SK-N-SH (cell line): ENCODE results near the gene POLR1D. TPM values are rescaled to one million over a fixed set of nuclear protein-coding genes. Genes with fewer than 3 reads are reported as not detected.

Experiments used
- CTCF ChIA-PET: fragments of 300-600, 350-600 bp; formaldehyde crosslinking; extraction: SDS; loops from one replicate; lab custom pipeline; 2021; lab: Yijun Ruan, JAX
- POLR2A ChIA-PET: fragments of 350-600 bp; sonication (Branson Sonifier 250); formaldehyde crosslinking; extraction: SDS; loops from one replicate; lab custom pipeline; 2020; ENCODE audit warnings: antibody characterized with exemption, inconsistent platforms; lab: Yijun Ruan, JAX
- DNase-seq: peaks from one replicate; pipeline ENCODE4 v3.0.0; 2012
- H2AFZ ChIP-seq: fragments of 200-600 bp; sonication (generic); 2 replicates; pipeline ENCODE4 v1.8.1; 2016; ENCODE audit warnings: antibody characterized with exemption, mild to moderate bottlenecking, low read depth
- H3F3A ChIP-seq: fragments of 200-600 bp; sonication (generic); replicated peaks from 2 replicates; pipeline ENCODE3; 2016; ENCODE audit warnings: antibody characterized with exemption, mild to moderate bottlenecking; ENCODE audit not compliant: insufficient read depth
- H3K27ac ChIP-seq, 2 experiments: fragments of 200-500 bp in 1 of 2; fragments of 200-600 bp in 1 of 2; sonication (Bioruptor generic) in 1 of 2; sonication (generic), shearing (Covaris generic) in 1 of 2; 2 replicates each; pipeline versions ENCODE4 v1.5.1 to v1.6.1; 2014 to 2016; ENCODE audit warnings: low read depth in 2 of 2, inconsistent platforms in 1 of 2, low read length in 1 of 2, mild to moderate bottlenecking in 1 of 2, mixed read lengths in 1 of 2
- H3K27me3 ChIP-seq: fragments of 200-600 bp; sonication (generic), shearing (Covaris generic); 2 replicates; pipeline ENCODE4 v1.6.1; 2016; ENCODE audit warnings: mixed run types; ENCODE audit not compliant: insufficient read depth
- H3K36me3 ChIP-seq, 2 experiments: fragments of 200-500 bp in 1 of 2; fragments of 200-600 bp in 1 of 2; sonication (Bioruptor generic) in 1 of 2; sonication (generic) in 1 of 2; replicated peaks in 1 of 2; 2 replicates each; pipeline versions ENCODE3 to v1.5.1; 2014 to 2016; ENCODE audit warnings: low read length in 1 of 2, mild to moderate bottlenecking in 1 of 2; ENCODE audit not compliant: insufficient read depth in 2 of 2, control insufficient read depth in 1 of 2
- H3K4me1 ChIP-seq, 2 experiments: fragments of 200-500 bp in 1 of 2; fragments of 200-600 bp in 1 of 2; sonication (Bioruptor generic) in 1 of 2; sonication (generic), shearing (Covaris generic) in 1 of 2; 2 replicates each; pipeline versions ENCODE4 v1.5.1 to v1.6.1; 2014 to 2016; ENCODE audit warnings: low read depth in 1 of 2, low read length in 1 of 2, mixed run types in 1 of 2; ENCODE audit not compliant: insufficient read depth in 2 of 2, control insufficient read depth in 1 of 2
- H3K4me2 ChIP-seq: fragments of 200-600 bp; sonication (generic), shearing (Covaris generic); 2 replicates; pipeline ENCODE4 v1.6.1; 2017; ENCODE audit warnings: mixed run types
- H3K4me3 ChIP-seq, 2 experiments: fragments of 200-500 bp in 1 of 2; fragments of 200-600 bp in 1 of 2; sonication (Bioruptor generic) in 1 of 2; sonication (generic), shearing (Covaris generic) in 1 of 2; 2 replicates each; pipeline versions ENCODE4 v1.5.1 to v1.8.1; 2014 to 2016; ENCODE audit warnings: low read depth in 2 of 2, inconsistent platforms in 1 of 2, low read length in 1 of 2, mild to moderate bottlenecking in 1 of 2, mixed read lengths in 1 of 2, moderate library complexity in 1 of 2
- H3K79me2 ChIP-seq: fragments of 200-600 bp; sonication (generic); 2 replicates; pipeline ENCODE4 v1.8.1; 2017; ENCODE audit warnings: mild to moderate bottlenecking; ENCODE audit not compliant: insufficient read depth
- H3K9ac ChIP-seq: fragments of 200-600 bp; sonication (generic); 2 replicates; pipeline ENCODE4 v1.6.1; 2017; ENCODE audit warnings: mixed run types
- H3K9me2 ChIP-seq: fragments of 200-600 bp; sonication (generic); 2 replicates; pipeline ENCODE4 v1.6.1; 2017; ENCODE audit warnings: mixed run types
- H3K9me3 ChIP-seq: fragments of 200-600 bp; sonication (generic); 2 replicates; pipeline ENCODE4 v1.6.1; 2017; ENCODE audit warnings: mixed run types, mild to moderate bottlenecking, moderate library complexity
- H4K20me1 ChIP-seq: fragments of 200-600 bp; sonication (generic); 2 replicates; pipeline ENCODE4 v1.6.1; 2017; ENCODE audit warnings: mild to moderate bottlenecking, mixed run types; ENCODE audit not compliant: insufficient read depth
- CHD2 ChIP-seq: fragments of 150-350 bp; IDR thresholded peaks from 2 replicates; pipeline ENCODE4 v1.6.1; 2018; ENCODE audit warnings: low read length; ENCODE audit not compliant: partially characterized antibody
- EP300 ChIP-seq, 2 experiments: IDR thresholded peaks; 2 replicates each; pipeline versions ENCODE4 v1.4.0 to v1.6.1; 2012; ENCODE audit warnings: borderline replicate concordance in 1 of 2, low read depth in 1 of 2, low read length in 1 of 2
- EZH2phosphoT487 ChIP-seq: fragments of 200-600 bp; sonication (generic); IDR thresholded peaks from 2 replicates; pipeline ENCODE4 v1.6.1; 2017; ENCODE audit warnings: low read depth, mixed run types, mild to moderate bottlenecking, antibody characterized with exemption, moderate library complexity, borderline replicate concordance
- FOSL2 ChIP-seq: IDR thresholded peaks from 2 replicates; pipeline ENCODE4 v1.4.0; 2012; ENCODE audit warnings: low read depth, mild to moderate bottlenecking, moderate library complexity, borderline replicate concordance
- FOXJ3 ChIP-seq: sonication (generic); formaldehyde crosslinking; IDR thresholded peaks from 2 replicates; pipeline ENCODE4 v1.5.1; 2020; ENCODE audit warnings: mild to moderate bottlenecking, missing genetic modification reagents
- GATA2 ChIP-seq: sonication (generic); formaldehyde crosslinking; IDR thresholded peaks from 2 replicates; pipeline ENCODE4 v1.5.0; 2020; ENCODE audit warnings: mild to moderate bottlenecking, missing genetic modification reagents
- JUND ChIP-seq: IDR thresholded peaks from 2 replicates; pipeline ENCODE4 v1.4.0; 2012
- MEF2A ChIP-seq: IDR thresholded peaks from 2 replicates; pipeline ENCODE4 v1.4.0; 2012; ENCODE audit warnings: low read depth, borderline replicate concordance
- NRF1 ChIP-seq: IDR thresholded peaks from 2 replicates; pipeline ENCODE4 v1.6.1; 2012; ENCODE audit warnings: low read depth, mild to moderate bottlenecking, low read length
- POLR2AphosphoS5 ChIP-seq: IDR thresholded peaks from 2 replicates; pipeline ENCODE4 v1.6.1; 2012; ENCODE audit warnings: low read depth, low read length
- RAD21 ChIP-seq: IDR thresholded peaks from 2 replicates; pipeline ENCODE4 v1.6.1; 2012; ENCODE audit warnings: mild to moderate bottlenecking, low read length
- RCOR1 ChIP-seq: fragments of 150-350 bp; IDR thresholded peaks from 2 replicates; pipeline ENCODE4 v1.6.1; 2017; ENCODE audit warnings: antibody characterized with exemption, low read length
- RFX5 ChIP-seq: IDR thresholded peaks from 2 replicates; pipeline ENCODE4 v1.6.1; 2012; ENCODE audit warnings: mild to moderate bottlenecking, improper control_type of control experiment, low read length
- RXRA ChIP-seq: IDR thresholded peaks from 2 replicates; pipeline ENCODE4 v1.4.0; 2012; ENCODE audit warnings: low read depth, mild to moderate bottlenecking, borderline replicate concordance
- SIN3A ChIP-seq: IDR thresholded peaks from 2 replicates; pipeline ENCODE4 v1.6.1; 2012; ENCODE audit warnings: low read depth, mild to moderate bottlenecking, low read length, moderate library complexity, borderline replicate concordance
- SMC3 ChIP-seq: IDR thresholded peaks from 2 replicates; pipeline ENCODE4 v1.6.1; 2012; ENCODE audit warnings: low read depth, low read length, improper control_type of control experiment
- TAF1 ChIP-seq: IDR thresholded peaks from 2 replicates; pipeline ENCODE4 v1.6.1; 2012; ENCODE audit warnings: low read depth, mild to moderate bottlenecking, low read length, moderate library complexity, borderline replicate concordance
- TCF12 ChIP-seq: IDR thresholded peaks from 2 replicates; pipeline ENCODE4 v1.4.0; 2012
- TEAD4 ChIP-seq: IDR thresholded peaks from 2 replicates; pipeline ENCODE4 v1.4.0; 2012; ENCODE audit warnings: mild to moderate bottlenecking, borderline replicate concordance; ENCODE audit not compliant: insufficient read depth
- WGBS: methylation state at CpG from one replicate; pipeline ENCODE4 v1.1.6; 2017; ENCODE audit warnings: low lambda C conversion rate; 5-methylcytosine and 5-hydroxymethylcytosine counted together
- polyA plus RNA-seq, 3 experiments: library from polyadenylated mRNA; depleted of rRNA; stranded (reverse); fragments of >200 nt; gene quantifications; 2 replicates each; pipeline ENCODE4 v1.2.3, GENCODE V29; 2012
- TF ChIP-seq, protein P1 (sequence below): IDR thresholded peaks from 2 replicates; pipeline ENCODE4 v1.4.0; 2012; ENCODE audit warnings: low read depth
- TF ChIP-seq, protein P2 (sequence below): IDR thresholded peaks from 2 replicates; pipeline ENCODE4; 2012
- TF ChIP-seq, protein P3 (sequence below): fragments of 200-600 bp; sonication (generic); IDR thresholded peaks from 2 replicates; pipeline ENCODE4 v1.6.1; 2017; ENCODE audit warnings: antibody characterized with exemption, mild to moderate bottlenecking, moderate library complexity

The POLR1D gene
- polyA plus RNA-seq, 1 of the 3 experiments (the other 2 are of a cell fraction) = 150 TPM

DNA sequence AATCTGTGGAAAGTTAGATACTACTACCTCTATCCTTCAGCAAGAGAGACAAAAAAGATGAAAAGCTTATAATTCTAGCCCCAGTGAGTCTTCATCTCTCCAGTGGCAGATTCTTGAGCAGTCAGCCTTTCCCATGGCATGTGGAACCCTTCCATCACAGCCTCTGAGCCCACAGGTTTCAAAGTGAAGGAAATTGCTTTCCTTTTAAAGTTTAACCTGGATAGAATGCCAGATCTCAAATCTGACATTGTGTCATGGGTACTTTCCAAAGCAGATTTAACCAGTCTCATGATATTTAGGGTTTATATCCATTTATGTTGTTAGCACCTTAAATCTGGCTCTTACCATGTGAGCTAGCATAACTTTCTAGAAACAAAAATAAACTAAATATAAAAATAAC is 39.3 kb downstream of the POLR1D start:
- H4K20me1 ChIP-seq = no peaks in the 10 kb centered on the region

DNA sequence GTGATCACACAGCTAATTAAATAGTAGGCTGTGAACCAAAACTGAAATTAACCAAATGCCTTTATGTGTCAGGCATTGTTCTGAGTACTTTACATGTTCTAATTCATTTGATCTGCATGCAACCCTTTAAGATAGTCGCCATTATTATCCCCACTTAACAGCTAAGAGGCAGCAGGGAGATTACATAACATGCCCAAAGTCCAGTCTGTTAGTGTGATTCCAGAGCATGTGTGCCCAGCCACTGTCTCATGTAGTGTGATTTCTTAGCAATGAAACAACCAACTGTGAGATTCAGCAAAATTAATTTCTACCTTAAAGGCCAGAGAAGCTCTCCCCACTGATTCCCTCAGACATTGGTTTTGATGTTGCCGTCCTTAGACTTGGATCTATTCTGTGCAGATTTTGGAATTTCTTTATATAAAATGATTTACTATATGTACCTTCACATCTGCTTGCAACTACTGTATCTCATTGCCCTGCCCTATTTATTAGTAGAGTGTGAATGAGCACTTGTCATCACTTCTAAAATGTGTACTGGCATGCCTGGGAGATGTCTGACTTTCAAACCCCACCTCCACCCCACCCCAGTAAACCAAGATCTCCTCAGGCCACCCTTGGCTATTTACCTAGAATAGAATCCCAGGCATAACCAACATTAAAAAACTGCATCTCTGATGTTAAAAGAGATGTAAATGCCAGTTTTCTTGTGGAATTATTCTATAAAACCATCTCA is 41.2 kb downstream of the POLR1D start:
- Histone ChIP-seq H3K27me3 (no peaks in the 10 kb centered on the region), H3K9me3 (no peaks in the 10 kb centered on the region), H4K20me1 (no peaks in the 10 kb centered on the region), H3K27ac (no peak overlapping the region), H3K9ac (no peak overlapping the region), H3K9me2 (no peaks in the 10 kb centered on the region), H3K36me3 (peaks cover 12 to 16% of the 10 kb centered on the region in 2 experiments), H2AFZ (no peak overlapping the region), H3K4me3 (no peak overlapping the region), H3K79me2 (peaks cover 4% of the 10 kb centered on the region; the same call in 1 of the 2 replicates), H3K4me1 (peaks cover 0 to 10% of the 10 kb centered on the region in 2 experiments; a peak in 3 of 4 replicates), H3K4me2 (no peak overlapping the region), H3F3A (peaks cover 4% of the 10 kb centered on the region)
- WGBS = 100% methylated on average over 2 of the region's 2 CpGs
- ChIA-PET POLR2A (no interaction called here), CTCF (no interaction called here)
- DNase-seq = no peak
- TF ChIP-seq GATA2 (CRISPR knock-in tag) (no peak), FOXJ3 (CRISPR knock-in tag) (no peak), SMC3 (no peak), MEF2A (no peak), RFX5 (no peak), RAD21 (no peak), RXRA (no peak), POLR2AphosphoS5 (no peak), TAF1 (no peak), EP300 (IDR thresholded peaks at IDR 0.05; ENCODE audit: borderline replicate concordance in 1 of 2, low read depth in 1 of 2, low read length in 1 of 2) (no peak), EZH2phosphoT487 (no peak), CHD2 (no peak), TCF12 (no peak), TEAD4 (no peak), JUND (no peak), FOSL2 (no peak), SIN3A (no peak)
- TF ChIP-seq, protein P1, sequence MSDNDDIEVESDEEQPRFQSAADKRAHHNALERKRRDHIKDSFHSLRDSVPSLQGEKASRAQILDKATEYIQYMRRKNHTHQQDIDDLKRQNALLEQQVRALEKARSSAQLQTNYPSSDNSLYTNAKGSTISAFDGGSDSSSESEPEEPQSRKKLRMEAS = no peak
- TF ChIP-seq, protein P2, sequence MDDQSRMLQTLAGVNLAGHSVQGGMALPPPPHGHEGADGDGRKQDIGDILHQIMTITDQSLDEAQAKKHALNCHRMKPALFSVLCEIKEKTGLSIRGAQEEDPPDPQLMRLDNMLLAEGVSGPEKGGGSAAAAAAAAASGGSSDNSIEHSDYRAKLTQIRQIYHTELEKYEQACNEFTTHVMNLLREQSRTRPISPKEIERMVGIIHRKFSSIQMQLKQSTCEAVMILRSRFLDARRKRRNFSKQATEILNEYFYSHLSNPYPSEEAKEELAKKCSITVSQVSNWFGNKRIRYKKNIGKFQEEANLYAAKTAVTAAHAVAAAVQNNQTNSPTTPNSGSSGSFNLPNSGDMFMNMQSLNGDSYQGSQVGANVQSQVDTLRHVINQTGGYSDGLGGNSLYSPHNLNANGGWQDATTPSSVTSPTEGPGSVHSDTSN = no peak
- TF ChIP-seq, protein P3, sequence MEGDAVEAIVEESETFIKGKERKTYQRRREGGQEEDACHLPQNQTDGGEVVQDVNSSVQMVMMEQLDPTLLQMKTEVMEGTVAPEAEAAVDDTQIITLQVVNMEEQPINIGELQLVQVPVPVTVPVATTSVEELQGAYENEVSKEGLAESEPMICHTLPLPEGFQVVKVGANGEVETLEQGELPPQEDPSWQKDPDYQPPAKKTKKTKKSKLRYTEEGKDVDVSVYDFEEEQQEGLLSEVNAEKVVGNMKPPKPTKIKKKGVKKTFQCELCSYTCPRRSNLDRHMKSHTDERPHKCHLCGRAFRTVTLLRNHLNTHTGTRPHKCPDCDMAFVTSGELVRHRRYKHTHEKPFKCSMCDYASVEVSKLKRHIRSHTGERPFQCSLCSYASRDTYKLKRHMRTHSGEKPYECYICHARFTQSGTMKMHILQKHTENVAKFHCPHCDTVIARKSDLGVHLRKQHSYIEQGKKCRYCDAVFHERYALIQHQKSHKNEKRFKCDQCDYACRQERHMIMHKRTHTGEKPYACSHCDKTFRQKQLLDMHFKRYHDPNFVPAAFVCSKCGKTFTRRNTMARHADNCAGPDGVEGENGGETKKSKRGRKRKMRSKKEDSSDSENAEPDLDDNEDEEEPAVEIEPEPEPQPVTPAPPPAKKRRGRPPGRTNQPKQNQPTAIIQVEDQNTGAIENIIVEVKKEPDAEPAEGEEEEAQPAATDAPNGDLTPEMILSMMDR = no peak

More for the DNA sequence above, 39.3 kb downstream of the POLR1D start:
- Histone ChIP-seq H3K36me3 (peaks cover 4 to 7% of the 10 kb centered on the region in 2 experiments), H3K4me2 (no peak overlapping the region), H3K4me3 (no peak overlapping the region), H3K9me3 (no peaks in the 10 kb centered on the region), H3K27me3 (no peaks in the 10 kb centered on the region), H3F3A (peaks cover 4% of the 10 kb centered on the region), H3K9ac (no peak overlapping the region), H3K4me1 (peaks cover 0 to 13% of the 10 kb centered on the region in 2 experiments; a peak in 3 of 4 replicates), H3K9me2 (no peaks in the 10 kb centered on the region), H3K79me2 (peaks cover 4% of the 10 kb centered on the region; the same call in 1 of the 2 replicates), H2AFZ (no peak overlapping the region), H3K27ac (no peak overlapping the region)
- TF ChIP-seq EZH2phosphoT487 = no peak
- no peak for TF ChIP-seq RAD21
- TF ChIP-seq NRF1 = no peak
- no peak for TF ChIP-seq RCOR1
- DNase-seq = no peak
- CTCF ChIA-PET = interaction anchor here (0.8 kb wide), 1 partner anchor 166 kb away, joined by 3 read pairs; no protein-coding TSS in a partner anchor
- POLR2A ChIA-PET = no interaction called here
